ENCODE data around the gene POLR1H.

Gene POLR1H

GRCh38 chr6:30097902-30098768 is 37.1 kb downstream of the POLR1H start:
- no peak for DNase-seq

- DNase-seq: no peak
Observed at GRCh38 chr6:30100154-30100553, 39.1 kb downstream of the POLR1H start.

- no peak for DNase-seq
Observed at GRCh38 chr6:30100585-30101443, 39.7 kb downstream of the POLR1H start.

- peak; percentile 55 to 64 for DNase-seq
Observed at GRCh38 chr6:30101444-30102413, 40.7 kb downstream of the POLR1H start.

- no peak for DNase-seq
Observed at GRCh38 chr6:30102414-30102969, 41.4 kb downstream of the POLR1H start.

GRCh38 chr6:30102970-30103871 is 42.2 kb downstream of the POLR1H start:
- peak; percentile 43 to 72 for DNase-seq

- DNase-seq: no peak
Observed at GRCh38 chr6:30103872-30104179, 42.8 kb downstream of the POLR1H start.

- no peak for DNase-seq
Observed at GRCh38 chr6:30104661-30105060, 43.6 kb downstream of the POLR1H start.

- DNase-seq: no peak
Observed at GRCh38 chr6:30111266-30111856, 50.3 kb downstream of the POLR1H start.

GRCh38 chr6:30112402-30112994 is 51.4 kb downstream of the POLR1H start:
- no peak for DNase-seq

GRCh38 chr6:30113003-30113759 is 52.1 kb downstream of the POLR1H start, which contains the start of gene TRIM31:
TRIM31 (minus strand) TSS chr6:30113090; CDS start chr6:30112805, 285 bp downstream.
- DNase-seq: no peak

GRCh38 chr6:30113841-30114240 is 52.8 kb downstream of the POLR1H start:
- no peak for DNase-seq
